ENCODE data around the gene RASGRF2.

DNA sequence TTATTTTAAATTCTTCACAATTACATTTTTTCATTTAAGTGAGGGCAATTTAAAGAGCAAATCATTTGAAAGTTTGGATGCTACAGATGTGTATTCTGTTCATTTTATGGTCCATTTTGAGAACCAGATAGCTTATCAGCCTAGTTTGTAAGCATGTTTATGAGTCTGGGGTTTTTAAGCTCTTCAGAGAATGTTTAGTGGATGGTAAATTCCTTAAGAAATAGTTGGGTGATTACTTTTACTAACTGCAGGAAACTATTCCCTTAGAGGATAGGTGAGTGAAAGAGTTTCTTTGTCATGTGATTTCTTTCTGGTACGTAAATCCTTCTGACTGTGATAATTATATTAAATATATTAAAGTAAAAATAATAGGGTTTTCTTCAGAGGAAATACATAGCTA, 17.6 kb downstream of the RASGRF2 start:
- TF ChIP-seq, protein P1, sequence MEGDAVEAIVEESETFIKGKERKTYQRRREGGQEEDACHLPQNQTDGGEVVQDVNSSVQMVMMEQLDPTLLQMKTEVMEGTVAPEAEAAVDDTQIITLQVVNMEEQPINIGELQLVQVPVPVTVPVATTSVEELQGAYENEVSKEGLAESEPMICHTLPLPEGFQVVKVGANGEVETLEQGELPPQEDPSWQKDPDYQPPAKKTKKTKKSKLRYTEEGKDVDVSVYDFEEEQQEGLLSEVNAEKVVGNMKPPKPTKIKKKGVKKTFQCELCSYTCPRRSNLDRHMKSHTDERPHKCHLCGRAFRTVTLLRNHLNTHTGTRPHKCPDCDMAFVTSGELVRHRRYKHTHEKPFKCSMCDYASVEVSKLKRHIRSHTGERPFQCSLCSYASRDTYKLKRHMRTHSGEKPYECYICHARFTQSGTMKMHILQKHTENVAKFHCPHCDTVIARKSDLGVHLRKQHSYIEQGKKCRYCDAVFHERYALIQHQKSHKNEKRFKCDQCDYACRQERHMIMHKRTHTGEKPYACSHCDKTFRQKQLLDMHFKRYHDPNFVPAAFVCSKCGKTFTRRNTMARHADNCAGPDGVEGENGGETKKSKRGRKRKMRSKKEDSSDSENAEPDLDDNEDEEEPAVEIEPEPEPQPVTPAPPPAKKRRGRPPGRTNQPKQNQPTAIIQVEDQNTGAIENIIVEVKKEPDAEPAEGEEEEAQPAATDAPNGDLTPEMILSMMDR (IDR thresholded peaks at IDR 0.05; ENCODE audit: low read depth, low read length, poor library complexity, severe bottlenecking) = no peak
- no peak for TF ChIP-seq EZH2phosphoT487 (IDR thresholded peaks at IDR 0.05; ENCODE audit: borderline replicate concordance, low read length)
